HG03342 (cell line): Measurements from ENCODE around the gene ABCB8.

Source experiments
- ATAC-seq: cut with Tn5 transposase; IDR thresholded peaks from one replicate; pipeline ENCODE4 v1.9.1; 2021; ENCODE audit warnings: mild to moderate bottlenecking, moderate library complexity; ENCODE audit not compliant: unreplicated experiment

ABCB8 gene

GRCh38 chr7:151083071-151083823, 55.0 kb downstream of the ABCB8 start, which contains the start of gene TMUB1:
TSS of gene TMUB1 (minus strand) at chr7:151083493. CDS start at chr7:151082563, 930 bp downstream.
- peak; percentile 53 for ATAC-seq

GRCh38 chr7:151083824-151084160, 55.5 kb downstream of the ABCB8 start:
- no peak for ATAC-seq

- no peak for ATAC-seq
Measured at GRCh38 chr7:151085329-151085690, 57.1 kb downstream of the ABCB8 start.

- ATAC-seq = peak; percentile 40
Measured at GRCh38 chr7:151085691-151086620, 57.7 kb downstream of the ABCB8 start, which contains the start of gene AGAP3. TSS of gene AGAP3 (plus strand) at chr7:151086475. CDS start at chr7:151086742, 267 bp downstream.

- no peak for ATAC-seq
Measured at GRCh38 chr7:151086802-151087244, 58.6 kb downstream of the ABCB8 start.

- ATAC-seq = no peak
Measured at GRCh38 chr7:151087245-151088018, 59.2 kb downstream of the ABCB8 start.

- ATAC-seq = no peak
Measured at GRCh38 chr7:151088019-151088855, 60.0 kb downstream of the ABCB8 start.

- ATAC-seq = no peak
Measured at GRCh38 chr7:151088856-151089699, 60.8 kb downstream of the ABCB8 start.

GRCh38 chr7:151089893-151090730, 61.9 kb downstream of the ABCB8 start:
- ATAC-seq = no peak

- no peak for ATAC-seq
Measured at GRCh38 chr7:151091003-151091402, 62.8 kb downstream of the ABCB8 start.

- ATAC-seq = peak; percentile 25
Measured at GRCh38 chr7:151091431-151091830, 63.2 kb downstream of the ABCB8 start.

- no peak for ATAC-seq
Measured at GRCh38 chr7:151091988-151092387, 63.7 kb downstream of the ABCB8 start.

GRCh38 chr7:151093748-151094147, 65.5 kb downstream of the ABCB8 start:
- no peak for ATAC-seq

GRCh38 chr7:151094675-151095074, 66.4 kb downstream of the ABCB8 start:
- ATAC-seq = no peak

GRCh38 chr7:151095123-151095797, 67.0 kb downstream of the ABCB8 start:
- no peak for ATAC-seq

GRCh38 chr7:151095828-151096475, 67.7 kb downstream of the ABCB8 start:
- no peak for ATAC-seq
